ENCODE results near the gene KRTAP2-2. TPM values are rescaled to one million over a fixed set of nuclear protein-coding genes. Genes with fewer than 3 reads are reported as not detected.

The KRTAP2-2 gene
- total and polyA plus RNA-seq, 2 donors (not counting 3 experiments of a cell fraction or from before 2014, with no cell fraction given): not detected

DNA sequence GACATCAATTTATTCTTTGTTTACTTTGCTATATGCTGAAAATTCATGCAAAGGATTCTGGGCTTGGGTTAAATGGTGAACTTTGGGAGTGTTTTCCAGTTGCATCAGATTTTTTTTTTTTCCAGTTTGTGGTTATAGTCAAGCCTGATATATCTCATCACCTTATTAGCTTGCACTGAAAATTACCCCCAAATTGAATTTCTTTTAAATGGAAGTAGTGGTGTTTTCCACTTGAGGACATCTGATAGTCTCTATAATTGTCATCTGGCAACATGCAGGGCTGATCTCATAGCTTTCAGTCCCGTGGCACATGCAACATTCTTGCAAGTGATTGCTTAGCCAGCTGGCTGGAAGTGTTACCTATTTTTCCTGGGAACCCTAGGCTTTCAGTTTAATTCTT, 41.4 kb downstream of the KRTAP2-2 start:
- dilution Hi-C loops (cut with MboI; ENCODE audit: extremely low pct_ligation_motif_present, low sequenced_read_pairs) (no loop called here), intact Hi-C loops (cut with micrococcal nuclease) (no loop called here)
- H4K20me1 ChIP-seq (replicated peaks; ENCODE audit: control insufficient read depth, extremely low read depth, insufficient read depth, low read length): no peaks in the 10 kb centered on the region
- no peak overlapping the region for H3K4me2 ChIP-seq (ENCODE audit: insufficient read depth, low read length)
- ChIA-PET POLR2A (no interaction called here), CTCF (interaction anchor here (0.6 kb wide), 1 partner anchor 635 kb away, joined by 4 read pairs; no protein-coding TSS in a partner anchor)
- no peaks in the 10 kb centered on the region for H3K79me2 ChIP-seq (ENCODE audit: control insufficient read depth, insufficient read depth, low read length)
- no peak overlapping the region for H2AFZ ChIP-seq (ENCODE audit: low read depth, low read length)
- no peak overlapping the region for H3K9ac ChIP-seq (replicated peaks; ENCODE audit: extremely low read depth, insufficient read depth, low read length)
- no peaks in the 10 kb centered on the region for H3K9me3 ChIP-seq (replicated peaks; ENCODE audit: control insufficient read depth, insufficient read depth, low read length)
- H3K27me3 ChIP-seq (ENCODE audit: control insufficient read depth in 2 of 2, insufficient read depth in 2 of 2, low read length in 2 of 2): peaks cover 0 to 1% of the 10 kb centered on the region in 2 experiments
- H3K27ac ChIP-seq (ENCODE audit: insufficient read depth, low read depth, low read length): no peak overlapping the region
- TF ChIP-seq, protein P1, sequence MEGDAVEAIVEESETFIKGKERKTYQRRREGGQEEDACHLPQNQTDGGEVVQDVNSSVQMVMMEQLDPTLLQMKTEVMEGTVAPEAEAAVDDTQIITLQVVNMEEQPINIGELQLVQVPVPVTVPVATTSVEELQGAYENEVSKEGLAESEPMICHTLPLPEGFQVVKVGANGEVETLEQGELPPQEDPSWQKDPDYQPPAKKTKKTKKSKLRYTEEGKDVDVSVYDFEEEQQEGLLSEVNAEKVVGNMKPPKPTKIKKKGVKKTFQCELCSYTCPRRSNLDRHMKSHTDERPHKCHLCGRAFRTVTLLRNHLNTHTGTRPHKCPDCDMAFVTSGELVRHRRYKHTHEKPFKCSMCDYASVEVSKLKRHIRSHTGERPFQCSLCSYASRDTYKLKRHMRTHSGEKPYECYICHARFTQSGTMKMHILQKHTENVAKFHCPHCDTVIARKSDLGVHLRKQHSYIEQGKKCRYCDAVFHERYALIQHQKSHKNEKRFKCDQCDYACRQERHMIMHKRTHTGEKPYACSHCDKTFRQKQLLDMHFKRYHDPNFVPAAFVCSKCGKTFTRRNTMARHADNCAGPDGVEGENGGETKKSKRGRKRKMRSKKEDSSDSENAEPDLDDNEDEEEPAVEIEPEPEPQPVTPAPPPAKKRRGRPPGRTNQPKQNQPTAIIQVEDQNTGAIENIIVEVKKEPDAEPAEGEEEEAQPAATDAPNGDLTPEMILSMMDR (IDR thresholded peaks at IDR 0.05; ENCODE audit: extremely low read depth in 1 of 2, insufficient read depth in 1 of 2, low read depth in 1 of 2, low read length in 2 of 2): no peak
- TF ChIP-seq FOS (IDR thresholded peaks at IDR 0.05; ENCODE audit: borderline replicate concordance, insufficient read depth, low read length) (no peak), POLR2A (IDR thresholded peaks at IDR 0.05; ENCODE audit: low read depth, low read length) (no peak), EZH2 (IDR thresholded peaks at IDR 0.05; ENCODE audit: borderline replicate concordance, low read depth, low read length, severe bottlenecking) (no peak), MYC (IDR thresholded peaks at IDR 0.05; ENCODE audit: low read depth, low read length) (no peak), POLR2AphosphoS5 (IDR thresholded peaks at IDR 0.05; ENCODE audit: insufficient read depth, low read depth, low read length) (no peak), JUN (IDR thresholded peaks at IDR 0.05; ENCODE audit: borderline replicate concordance, insufficient read depth, insufficient read length, low read depth) (no peak), GATA2 (IDR thresholded peaks at IDR 0.05; ENCODE audit: insufficient read depth, insufficient read length, low read depth, low read length) (no peak)
- TF ChIP-seq, protein P2, sequence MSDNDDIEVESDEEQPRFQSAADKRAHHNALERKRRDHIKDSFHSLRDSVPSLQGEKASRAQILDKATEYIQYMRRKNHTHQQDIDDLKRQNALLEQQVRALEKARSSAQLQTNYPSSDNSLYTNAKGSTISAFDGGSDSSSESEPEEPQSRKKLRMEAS (IDR thresholded peaks at IDR 0.05; ENCODE audit: insufficient read depth, insufficient read length): no peak
- FAIRE-seq (no peak), DNase-seq (ENCODE audit: low read depth, low spot score) (no peak)
- no peaks in the 10 kb centered on the region for H3K4me1 ChIP-seq (ENCODE audit: control insufficient read depth, extremely low read depth, insufficient read depth, low read length)
- BruUV-seq (replicated peaks): no TSS peak
- H3K36me3 ChIP-seq (ENCODE audit: control insufficient read depth in 2 of 2, extremely low read depth in 1 of 2, insufficient read depth in 2 of 2, low read length in 2 of 2): no peaks in the 10 kb centered on the region
- no peaks in the 10 kb centered on the region for H3K9me1 ChIP-seq (replicated peaks; ENCODE audit: control insufficient read depth, extremely low read depth, insufficient read depth, low read length)
- no peak overlapping the region for H3K4me3 ChIP-seq (replicated peaks in 1 of 3; ENCODE audit: insufficient read depth in 1 of 3, low read depth in 1 of 3, low read length in 3 of 3)
